Activated gamma-delta T cell treated with Interleukin-2 at 50 U/mL for 16 hours (primary cell): ENCODE measurements around the gene MYORG.
"Not testable (repeated sequence)": the region's sequence is repeated elsewhere in the genome, so short reads cannot be mapped to it uniquely, and the experiment has no call there.

Experiments
- DNase-seq: peaks from one replicate; pipeline ENCODE4 v3.0.0-alpha.2; 2020

Gene MYORG

DNA sequence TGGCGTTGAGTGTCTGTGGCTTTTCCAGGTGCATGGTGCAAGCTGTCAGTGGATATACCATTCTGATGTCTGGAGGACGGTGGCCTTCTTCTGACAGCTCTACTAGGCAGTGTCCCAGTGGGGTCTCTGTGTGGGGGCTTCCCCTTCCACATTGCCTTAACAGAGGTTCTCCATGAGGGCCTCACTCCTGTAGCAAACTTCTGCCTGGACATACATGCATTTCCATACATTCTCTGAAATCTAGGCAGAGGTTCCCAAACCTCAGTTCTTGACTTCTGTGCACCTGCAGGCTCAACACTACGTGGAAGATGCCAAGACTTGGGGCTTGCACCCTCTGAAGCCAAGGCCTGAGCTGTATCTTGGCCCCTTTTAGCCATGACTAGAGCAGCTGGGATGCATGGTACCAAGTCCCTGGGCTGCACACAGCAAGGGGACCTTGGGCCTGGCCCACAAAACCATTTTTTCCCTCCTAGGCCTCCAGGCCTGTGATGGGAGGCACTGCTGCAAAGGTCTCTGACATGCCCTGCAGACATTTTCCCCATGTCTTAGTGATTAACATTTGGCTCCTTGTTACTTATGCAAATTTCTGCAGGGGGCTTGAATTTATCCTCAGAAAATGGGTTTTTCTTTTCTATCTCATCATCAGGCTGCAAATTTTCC, 8.8 kb downstream of the MYORG start:
- not testable (repeated sequence) for DNase-seq

- no peak for DNase-seq
These were observed 10.3 kb downstream of the MYORG start for GRCh38 chr9:34366365-34366764.

- no peak for DNase-seq
These were observed 11.4 kb downstream of the MYORG start for GRCh38 chr9:34365282-34365681.

GRCh38 chr9:34363619-34364351, 12.9 kb downstream of the MYORG start:
- DNase-seq: no peak

GRCh38 chr9:34362614-34363214, 14.0 kb downstream of the MYORG start:
- no peak for DNase-seq

DNA sequence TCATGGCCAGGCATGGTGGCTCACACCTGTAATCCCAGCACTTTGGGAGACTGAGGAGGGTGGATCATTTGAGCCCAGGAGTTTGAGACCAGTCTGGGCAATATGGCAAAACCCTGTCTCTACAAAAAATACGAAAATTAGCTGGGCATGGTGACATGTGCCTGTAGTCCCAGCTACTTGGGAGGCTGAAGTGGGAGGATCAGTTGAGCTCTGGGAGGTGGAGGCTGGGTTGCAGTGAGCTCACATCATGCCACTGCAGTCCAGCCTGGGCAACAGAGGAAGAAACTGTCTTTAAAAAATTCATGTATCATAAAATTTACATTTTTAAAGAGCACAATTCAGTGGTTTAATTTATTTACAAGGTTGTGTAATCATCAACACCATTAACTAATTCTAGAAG, 23.7 kb downstream of the MYORG start:
- DNase-seq: not testable (repeated sequence)

DNA sequence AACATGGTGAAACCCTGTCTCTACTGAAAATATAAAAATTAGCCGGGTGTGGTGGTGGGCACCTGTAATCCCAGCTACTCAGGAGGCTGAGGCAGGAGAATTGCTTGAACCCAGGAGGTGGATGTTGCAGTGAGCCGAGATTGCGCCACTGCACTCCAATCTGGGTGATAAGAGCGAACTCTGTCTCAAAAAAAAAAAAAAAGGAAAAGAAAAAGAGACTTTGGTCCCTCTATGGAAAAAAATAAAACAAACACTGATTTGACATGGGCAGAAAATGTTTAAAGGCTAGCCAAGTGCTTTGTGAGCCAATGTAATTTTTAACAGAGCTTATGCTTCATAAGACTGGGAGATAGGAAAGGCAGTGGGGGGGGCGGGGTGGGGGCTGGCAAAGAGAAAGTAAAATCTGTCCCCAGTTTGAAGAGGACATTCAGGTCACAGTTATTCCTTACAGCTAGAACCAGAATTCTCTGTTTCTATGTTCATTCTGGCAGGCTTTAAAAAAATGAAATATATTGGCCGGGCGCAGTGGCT, 24.5 kb downstream of the MYORG start:
- not testable (repeated sequence) for DNase-seq

DNA sequence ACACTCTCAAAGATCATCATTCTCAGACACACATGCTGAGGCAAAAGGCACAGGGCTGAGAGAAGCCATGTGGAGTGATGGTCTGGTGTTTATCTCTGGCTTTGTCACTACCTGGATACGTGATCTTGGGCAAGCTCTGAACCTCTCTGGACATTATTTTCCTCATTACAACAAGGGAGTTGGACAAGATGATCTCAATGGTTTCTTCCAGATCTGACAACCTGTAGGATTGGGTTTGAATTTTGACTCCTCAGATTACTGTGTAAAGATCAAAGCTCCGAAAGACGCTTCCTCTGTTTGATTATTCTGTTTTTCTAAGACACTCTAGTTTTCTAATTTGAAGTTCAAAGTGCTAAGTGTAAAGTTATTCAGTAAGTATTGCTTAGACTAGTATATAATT, 27.4 kb downstream of the MYORG start:
- no peak for DNase-seq

DNA sequence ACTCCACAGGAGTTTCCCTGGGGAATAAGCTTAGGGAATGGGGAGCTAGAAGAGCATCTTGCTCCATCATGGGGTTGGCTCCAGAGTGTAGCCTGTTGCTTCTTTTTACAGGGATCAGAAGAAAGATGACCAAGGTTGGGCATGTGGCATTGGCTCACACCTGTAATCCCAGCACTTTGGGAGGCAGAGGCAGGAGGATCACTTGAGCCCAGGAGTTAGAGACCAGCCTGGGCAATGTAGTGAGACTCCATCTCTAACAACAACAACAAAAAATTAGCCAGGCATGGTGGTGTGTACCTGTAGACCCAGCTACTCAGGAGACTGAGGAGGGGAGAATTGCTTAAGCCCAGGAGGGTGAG, 28.9 kb downstream of the MYORG start:
- DNase-seq: no peak

DNA sequence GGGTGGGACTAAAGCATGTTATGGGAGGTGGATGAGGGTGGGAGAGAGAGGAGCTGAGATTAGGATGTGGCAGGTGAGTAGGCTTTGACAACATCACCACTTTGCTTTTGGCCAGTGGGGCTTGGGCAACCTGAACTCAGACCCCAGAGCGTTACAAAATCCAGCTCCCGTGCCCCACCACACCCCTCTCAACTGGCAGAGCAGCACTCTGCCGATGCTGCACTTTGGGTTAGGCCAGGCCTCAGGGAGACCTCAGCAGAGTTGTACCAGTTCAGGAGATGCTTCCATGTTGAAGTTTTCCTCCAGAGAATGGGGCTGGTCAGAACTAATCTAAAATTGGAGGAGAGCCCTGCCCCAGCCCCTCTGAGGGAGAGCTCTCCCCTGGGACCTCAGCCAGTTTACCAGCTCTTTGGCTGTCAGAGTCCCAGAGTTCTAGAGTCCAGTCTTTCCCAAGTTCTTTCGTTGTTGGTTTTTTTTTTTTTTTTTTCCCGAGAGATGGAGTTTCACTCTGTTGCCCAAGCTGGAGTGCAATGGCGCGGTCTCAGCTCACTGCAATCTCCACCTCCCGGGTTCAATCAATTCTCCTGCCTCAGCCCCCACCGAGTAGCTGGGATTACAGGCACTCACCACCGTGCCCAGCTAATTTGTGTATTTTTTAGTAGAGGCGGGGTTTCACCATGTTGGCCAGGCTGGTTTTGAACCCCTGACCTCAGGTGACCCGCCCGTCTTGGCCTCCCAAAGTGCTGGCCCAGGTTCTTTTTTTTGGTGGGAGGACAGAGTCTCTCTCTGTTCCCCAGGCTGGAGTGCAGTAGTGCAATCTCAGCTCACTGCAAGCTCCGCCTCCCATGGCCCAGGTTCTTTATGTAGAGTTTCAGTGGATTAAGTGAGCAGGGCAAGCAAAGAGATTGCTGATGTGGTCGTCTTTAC, 29.6 kb downstream of the MYORG start:
- no peak for DNase-seq

GRCh38 chr9:34343605-34344004, 33.1 kb downstream of the MYORG start:
- DNase-seq: no peak

DNA sequence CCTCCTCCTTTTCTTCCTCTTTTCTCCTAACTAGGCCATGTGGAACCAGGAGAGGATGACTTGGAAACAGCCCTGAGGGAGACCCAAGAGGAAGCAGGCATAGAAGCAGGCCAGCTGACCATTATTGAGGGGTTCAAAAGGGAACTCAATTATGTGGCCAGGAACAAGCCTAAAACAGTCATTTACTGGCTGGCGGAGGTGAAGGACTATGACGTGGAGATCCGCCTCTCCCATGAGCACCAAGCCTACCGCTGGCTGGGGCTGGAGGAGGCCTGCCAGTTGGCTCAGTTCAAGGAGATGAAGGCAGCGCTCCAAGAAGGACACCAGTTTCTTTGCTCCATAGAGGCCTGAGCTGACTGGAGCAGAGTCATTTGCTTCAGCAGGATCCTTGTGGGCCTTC, 33.6 kb downstream of the MYORG start:
- DNase-seq: no peak

- no peak for DNase-seq
These were observed 34.9 kb downstream of the MYORG start for GRCh38 chr9:34341659-34342295.

GRCh38 chr9:34338665-34339385, 37.9 kb downstream of the MYORG start:
- no peak for DNase-seq

DNA sequence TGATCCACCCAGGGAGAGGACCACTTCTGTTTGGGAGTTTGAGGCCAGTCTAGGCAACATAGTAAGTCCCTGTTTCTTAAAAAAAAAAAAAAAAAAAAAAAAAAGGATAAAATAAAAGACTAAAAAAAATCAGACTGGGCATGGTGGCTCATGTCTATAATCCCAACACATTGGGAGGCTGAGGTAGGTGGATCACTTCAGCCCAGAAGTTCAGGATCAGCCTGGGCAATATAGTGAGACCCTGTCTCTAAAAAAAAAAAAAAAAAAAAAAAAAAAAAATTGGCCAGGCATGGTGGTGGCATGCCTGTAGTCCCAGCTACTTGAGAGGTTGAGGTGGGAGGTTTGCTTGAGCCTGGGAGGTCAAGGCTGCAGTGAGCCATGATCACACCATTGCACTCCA, 38.6 kb downstream of the MYORG start:
- not testable (repeated sequence) for DNase-seq

GRCh38 chr9:34337403-34337802, 39.3 kb downstream of the MYORG start:
- no peak for DNase-seq

DNA sequence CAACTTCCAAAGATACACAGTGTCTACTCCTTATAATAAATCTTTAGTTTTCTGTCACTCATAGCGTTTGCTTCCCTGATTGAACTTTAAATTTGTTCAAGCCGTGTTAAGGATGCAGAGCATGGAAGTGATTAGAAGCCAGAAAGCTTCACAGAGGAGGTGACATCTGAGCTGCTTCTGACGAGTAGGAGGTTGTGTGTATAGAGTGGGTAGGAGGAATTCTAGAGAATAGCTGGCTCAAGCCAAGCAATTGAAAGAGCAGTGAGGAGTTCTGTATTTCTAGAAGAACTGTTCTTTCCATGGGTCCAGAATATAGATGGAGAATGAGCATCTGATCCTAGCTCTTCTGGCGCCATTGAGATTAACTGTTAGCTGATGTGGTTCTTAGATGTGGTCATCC, 41.3 kb downstream of the MYORG start:
- DNase-seq: no peak

DNA sequence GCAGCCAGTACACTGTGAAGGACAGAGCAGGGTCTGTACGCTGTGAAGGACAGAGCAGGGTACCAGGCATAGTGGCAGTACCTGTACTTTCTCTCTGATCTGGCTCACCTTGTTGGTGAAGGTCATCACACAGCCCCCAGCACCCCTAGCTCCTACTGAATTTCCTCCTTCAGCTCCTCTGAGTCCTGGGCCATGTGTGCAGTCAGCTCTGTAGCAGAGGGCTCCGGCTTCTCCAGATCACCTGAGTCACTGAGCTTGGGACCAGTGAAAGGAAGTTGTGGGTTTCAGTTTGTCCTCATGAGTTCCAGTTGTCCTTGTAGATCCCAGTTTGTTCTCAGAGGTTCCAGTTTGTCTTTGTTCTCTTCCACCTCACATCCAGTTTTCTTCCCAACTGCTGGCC, 41.8 kb downstream of the MYORG start:
- DNase-seq: no peak

DNA sequence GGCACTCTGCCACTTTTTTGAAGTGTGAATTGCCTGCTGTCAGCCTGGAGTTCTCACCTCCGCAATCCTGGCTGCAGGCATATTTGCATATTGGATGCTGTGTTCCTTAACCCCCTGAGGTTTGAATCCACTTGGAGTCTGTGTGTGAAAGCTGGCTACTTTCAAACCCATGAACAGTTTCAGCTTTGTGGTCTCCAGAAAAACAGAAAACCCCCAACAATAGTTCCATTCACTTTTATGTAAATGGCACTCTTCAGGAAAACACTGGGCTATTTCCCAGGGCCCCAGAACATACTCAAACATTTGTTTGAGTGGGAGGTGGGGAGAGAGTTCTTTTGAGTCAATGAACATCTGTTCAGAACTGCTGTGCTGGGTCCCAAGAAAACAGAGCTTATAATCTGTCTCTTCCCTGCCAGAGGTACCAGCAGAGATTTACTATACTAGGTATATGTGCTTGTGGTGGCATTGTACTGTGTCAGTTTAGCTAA, 42.3 kb downstream of the MYORG start:
- no peak for DNase-seq

GRCh38 chr9:34333836-34334235, 42.9 kb downstream of the MYORG start:
- no peak for DNase-seq
